Limb (tissue), 2 donors: ENCODE results near the gene RABGAP1L.
A peak's percentile ranks its signal among the peaks of the same experiment; 100 is the strongest.

Source experiments
- DNase-seq, 2 donors: peaks; one replicate each; pipeline ENCODE4 v3.0.0-alpha.2; 2016; ENCODE audit errors: extremely low spot score in 2 of 2

The RABGAP1L gene

DNA sequence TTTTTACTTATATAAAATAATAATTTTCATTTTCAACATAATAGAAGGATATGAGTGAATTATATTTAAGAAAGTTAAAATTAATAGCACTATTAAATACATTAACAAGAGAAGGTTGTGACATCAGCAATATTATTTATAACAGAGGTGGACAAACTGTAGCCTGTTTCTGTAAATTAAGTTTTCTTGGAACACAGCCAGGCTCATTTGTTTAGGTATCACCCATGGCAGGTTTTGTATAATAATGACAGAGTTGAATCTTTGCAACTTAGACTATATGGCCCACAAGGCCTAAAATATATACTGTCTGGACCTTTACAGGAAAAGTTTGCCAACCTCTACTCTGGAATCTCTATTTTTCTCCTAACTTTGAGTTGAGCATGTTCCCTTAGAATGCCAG lies 797.7 kb downstream of the RABGAP1L start:
- DNase-seq, result no peak

GRCh38 chr1:174957829-174958228 lies 798.5 kb downstream of the RABGAP1L start:
- no peak for DNase-seq

DNA sequence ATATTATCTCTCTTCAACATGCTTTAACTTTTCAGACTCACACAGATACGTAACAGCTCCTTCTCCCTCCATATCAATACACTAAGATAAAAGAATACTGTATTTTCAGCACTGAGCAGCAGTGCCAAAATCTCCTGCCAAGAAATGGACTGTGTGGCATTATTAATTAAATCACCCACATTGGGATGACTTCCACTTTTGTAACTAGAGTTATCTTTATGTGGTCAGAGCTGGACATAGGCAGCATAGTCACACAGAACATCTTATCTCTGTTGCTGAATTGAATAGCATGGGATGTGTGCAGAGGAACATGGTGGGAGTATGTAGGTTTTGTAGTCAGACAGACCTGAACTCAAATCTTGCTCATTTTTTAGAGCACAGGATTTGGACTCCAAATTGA lies 799.1 kb downstream of the RABGAP1L start:
- DNase-seq, result no peak

GRCh38 chr1:174960362-174960761 lies 801.0 kb downstream of the RABGAP1L start:
- DNase-seq, result no peak

- no peak for DNase-seq
Observed at GRCh38 chr1:174963529-174964125, 804.3 kb downstream of the RABGAP1L start.

DNA sequence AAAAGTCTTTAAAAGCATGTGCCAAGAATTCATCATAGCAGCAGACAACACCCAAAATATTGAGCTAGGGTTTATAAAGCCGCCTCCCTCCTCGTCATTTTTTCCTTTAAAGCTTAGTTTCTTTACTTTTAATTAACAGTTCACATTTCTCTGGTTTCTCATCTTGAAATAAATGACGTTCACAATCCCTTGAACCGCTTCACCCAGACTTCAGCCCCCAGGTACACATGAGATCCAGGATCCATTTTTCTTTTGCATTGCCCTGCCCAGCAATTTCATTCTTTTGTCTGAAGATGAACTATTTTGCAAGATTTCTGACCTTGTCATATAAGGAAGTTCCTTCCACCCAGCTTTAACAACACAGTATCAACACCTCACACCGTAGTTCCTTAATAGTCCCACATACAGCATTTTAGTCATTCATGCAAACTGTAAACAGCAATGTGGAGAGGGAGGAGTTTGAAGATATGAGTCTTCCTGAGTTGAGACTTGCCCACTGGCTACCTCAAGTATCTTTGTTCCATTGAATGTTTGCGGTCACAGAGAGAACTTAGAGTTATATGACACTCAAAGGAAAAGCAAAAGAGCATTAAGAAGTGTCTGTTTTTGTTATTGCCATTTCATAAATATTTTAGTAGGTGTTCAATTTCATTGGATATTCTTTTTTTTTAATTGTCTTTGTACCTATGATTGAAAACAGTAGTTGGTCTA lies 805.1 kb downstream of the RABGAP1L start:
- no peak for DNase-seq

- no peak for DNase-seq
Observed at GRCh38 chr1:174964972-174965361, 805.6 kb downstream of the RABGAP1L start.

DNA sequence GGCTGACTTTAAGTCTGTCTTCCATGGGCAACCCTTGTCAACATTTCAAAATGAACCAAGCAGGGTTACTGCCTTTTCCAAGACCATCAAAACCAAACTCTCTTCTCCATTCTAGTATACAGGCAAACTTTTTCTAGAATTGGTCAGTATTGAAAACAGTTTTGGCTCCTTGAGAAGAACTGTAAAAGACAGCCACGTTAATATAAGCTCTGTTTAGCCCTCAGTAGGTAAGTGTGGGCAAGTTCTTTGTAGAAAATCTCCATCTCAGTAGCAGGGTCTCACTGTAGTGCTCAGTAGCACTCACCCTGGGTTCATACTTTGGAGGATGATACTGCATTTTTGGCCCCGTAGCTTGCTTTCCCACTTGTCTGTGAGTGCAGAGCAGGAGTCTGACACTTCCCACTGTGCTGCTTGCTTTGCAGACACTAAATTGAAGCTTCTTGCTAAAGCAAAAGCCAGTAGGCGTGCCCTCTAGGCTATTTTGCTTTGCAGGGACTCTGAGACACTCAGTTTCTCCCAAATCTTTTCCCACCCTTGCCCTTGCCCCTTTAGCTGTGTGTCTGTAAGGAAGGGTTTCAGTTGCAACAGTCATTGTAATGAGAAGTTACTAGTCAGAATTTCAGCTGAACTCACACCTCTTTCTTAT lies 806.2 kb downstream of the RABGAP1L start:
- no peak for DNase-seq

DNA sequence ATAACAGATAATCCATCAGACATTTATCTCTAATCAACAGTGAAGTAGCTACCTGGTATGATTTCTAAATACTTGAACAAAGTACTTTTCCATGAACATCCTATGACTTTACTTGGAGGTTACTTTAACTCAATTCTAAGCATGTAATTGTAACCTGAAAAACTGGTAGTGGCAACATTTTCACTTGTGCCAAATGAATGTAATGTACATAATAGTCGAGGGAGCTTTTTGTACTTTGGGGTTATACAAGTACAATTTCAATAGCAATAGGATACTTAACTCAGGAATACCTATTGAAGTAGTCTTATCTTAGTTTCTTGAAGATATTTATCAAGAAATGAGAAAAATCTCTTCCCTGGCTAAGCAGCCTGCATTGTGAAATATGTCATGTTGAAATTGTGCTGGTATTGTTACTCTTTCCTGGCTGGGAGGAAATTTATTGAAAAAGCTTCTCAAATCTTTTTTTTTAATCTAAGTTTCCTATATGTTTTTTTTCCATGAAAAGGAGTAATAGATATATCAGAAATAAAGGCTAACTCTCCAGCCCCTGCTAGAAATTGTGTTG lies 806.8 kb downstream of the RABGAP1L start:
- DNase-seq, result no peak

DNA sequence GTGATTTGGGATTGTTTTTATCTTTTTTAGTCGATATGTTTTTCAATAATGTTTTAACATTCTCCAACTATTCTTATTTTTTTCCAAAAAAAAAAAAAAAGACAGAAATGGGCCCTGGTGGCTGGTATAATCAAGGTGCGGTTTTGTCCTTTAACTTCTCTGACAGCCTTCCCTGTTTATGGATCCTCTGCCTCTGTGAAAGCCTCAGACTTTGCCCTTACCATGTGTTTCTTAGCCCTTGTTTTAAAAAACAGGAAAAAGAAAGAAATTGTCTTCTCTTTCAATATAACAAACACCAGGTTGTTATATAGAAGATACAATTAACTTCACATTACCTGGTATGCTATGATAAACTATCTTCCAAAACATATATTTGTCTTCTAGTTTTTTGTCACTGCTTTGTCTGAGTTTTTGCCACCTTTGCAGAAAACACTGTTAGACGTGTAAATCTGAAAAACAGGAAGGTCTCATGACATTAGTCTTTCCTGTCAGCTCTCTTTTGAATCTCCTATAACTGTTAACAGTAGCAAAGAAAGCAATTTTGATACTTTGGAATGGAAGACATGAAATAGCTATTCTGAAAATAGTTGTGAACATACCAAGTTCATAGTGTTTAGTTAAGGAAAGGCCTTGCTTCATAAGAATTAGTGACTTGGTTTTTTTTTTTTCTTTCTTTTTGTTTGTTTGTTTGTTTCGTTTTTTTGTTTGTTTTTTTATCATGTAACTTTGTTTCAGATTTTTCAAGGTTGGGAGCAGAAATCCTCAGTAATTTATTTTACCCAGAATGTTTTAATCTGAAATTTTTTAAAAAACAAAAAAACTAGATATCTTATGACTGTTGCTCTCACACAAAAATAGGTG lies 808.8 kb downstream of the RABGAP1L start:
- no peak for DNase-seq

DNA sequence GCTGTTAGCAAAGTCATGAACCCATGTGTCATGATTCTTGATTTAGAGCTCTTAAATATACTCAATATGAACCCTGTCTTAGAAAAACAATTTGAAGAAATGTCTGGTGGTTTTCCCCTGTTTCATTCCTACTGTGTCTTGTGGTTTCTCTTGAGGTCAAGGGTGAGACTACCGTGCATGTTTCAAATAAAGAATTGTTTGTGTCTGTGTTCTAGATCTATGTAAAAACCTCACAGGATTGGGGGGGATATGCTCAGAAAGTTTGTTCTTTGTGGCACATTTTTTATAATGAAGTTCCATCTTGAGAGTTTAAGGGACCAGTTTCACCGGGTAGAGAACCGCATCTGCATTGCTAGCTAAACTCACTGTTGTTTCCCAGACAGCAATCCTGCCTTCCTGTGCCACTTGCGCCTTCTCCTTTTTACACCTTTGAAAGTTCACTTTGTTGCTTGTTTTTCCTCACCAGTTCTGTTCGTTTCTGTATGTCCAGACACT lies 809.5 kb downstream of the RABGAP1L start:
- no peak for DNase-seq

DNA sequence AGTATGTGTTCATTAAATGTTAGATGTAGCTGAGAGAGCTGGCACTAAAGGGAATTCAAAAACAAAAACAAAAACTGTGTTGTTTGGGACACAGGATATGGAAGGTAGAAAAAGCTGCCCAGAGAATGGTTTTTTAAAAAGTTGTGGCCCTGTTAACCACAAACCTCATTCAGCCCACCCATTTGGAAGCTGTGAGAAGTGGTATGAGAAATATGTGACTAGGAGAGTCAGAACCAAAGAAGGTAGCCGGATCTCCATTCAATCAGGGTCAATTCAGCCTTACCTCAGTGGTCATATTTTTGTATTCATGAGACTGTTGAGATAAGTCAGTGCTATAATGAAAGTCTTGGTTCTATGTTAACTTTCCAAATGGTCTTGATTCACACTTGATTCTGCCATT lies 810.7 kb downstream of the RABGAP1L start:
- DNase-seq, result no peak

DNA sequence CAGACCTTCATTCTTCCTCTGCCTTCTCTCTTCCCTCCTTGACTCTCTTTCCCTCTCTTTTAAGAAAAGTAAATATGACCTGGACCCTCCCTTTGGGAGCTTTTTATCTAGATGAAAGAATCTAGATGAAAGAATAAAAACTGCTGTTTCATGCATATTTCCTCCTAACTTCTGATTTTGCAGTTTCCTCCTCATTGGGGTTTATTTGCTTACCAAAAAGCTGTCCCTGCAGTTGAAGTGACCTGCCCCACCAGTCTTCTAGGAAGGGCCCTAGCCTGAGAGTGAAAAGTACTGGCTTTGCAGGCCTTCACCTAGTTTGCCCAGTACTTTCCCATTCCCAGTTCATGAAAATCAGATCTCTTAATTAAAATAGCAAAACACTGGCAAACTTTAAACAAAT lies 812.1 kb downstream of the RABGAP1L start:
- no peak for DNase-seq

GRCh38 chr1:174971902-174972301 lies 812.6 kb downstream of the RABGAP1L start:
- no peak for DNase-seq

DNA sequence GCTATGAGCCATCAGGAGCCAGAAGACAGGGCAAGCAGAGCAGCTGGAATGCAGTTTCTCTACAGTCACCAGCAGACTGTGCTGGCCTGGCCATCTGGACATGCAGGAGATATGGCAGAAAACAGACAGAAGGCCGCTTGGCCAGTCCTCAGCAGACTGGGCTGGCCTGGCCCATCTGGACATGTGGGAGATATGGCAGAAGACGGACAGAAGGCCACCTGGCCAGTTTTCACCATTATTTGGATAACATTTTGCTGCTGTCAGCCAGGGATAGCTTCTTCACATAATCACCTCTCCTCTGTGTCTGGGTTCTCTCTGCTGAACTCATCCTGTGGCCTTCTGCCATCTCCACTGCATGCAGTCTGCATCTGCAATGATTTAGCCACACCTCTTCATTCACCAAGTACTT lies 815.4 kb downstream of the RABGAP1L start:
- DNase-seq, result no peak

GRCh38 chr1:174975764-174976163 lies 816.4 kb downstream of the RABGAP1L start:
- no peak for DNase-seq

GRCh38 chr1:174976436-174977108 lies 817.3 kb downstream of the RABGAP1L start:
- no peak for DNase-seq

- peak in 1 of 2 donors; percentile 29 for DNase-seq
Observed at GRCh38 chr1:174982971-174983689, 823.8 kb downstream of the RABGAP1L start.

GRCh38 chr1:174984952-174985351 lies 825.6 kb downstream of the RABGAP1L start:
- DNase-seq, result no peak

- no peak for DNase-seq
Observed at GRCh38 chr1:174988539-174988938, 829.2 kb downstream of the RABGAP1L start.
